GM21723 (cell line): ENCODE results near the gene ZNF581.
A peak's percentile ranks its signal among the peaks of the same experiment; 100 is the strongest.

Source experiments
- ATAC-seq: cut with Tn5 transposase; IDR thresholded peaks from one replicate; pipeline ENCODE4 v1.9.1; 2021; ENCODE audit warnings: mild to moderate bottlenecking, moderate library complexity; ENCODE audit not compliant: unreplicated experiment

Gene ZNF581

DNA sequence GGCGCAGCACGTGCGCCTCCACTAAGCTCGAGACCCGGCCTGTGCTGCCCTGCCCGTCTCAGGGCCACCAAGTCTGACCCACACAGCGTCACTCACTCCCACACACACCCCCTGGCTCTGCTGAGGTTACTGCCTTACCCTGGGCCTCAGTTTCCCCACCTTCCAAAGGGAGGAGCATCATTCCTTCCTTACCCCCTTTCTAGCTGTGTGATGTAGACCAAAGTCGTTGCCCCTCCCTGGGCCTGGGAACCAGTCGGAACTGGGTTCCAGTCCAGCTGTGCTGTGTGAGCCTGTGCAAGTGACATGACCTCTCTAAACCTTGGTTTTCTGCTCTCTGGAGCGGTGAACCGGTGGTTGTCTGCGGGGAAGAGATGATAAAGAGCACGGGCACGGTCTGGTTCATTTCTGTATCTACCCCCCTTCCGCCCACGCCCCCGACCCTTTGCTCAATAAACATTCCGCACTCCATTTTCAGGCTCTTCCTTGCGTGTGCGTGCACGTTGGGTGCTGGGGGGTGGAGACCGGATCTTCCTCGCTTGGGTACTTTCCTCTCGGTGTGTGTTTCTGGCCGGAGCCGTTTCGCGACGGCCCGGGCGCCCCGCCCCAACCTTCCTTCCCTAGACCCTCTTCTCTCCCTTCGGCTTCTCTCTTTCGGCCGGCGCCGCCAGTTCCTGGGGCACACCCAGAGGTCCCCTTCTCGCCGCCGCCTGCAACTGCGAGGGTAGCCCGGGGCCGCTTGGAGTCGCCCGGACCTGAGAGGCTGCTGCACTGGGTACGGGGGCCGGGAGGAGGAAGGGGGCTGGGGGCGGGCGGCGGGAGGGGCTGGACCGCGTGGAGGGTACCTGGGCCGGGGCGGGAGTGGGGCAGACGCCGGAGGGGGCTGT, at the start of gene ZNF581:
ZNF581 (plus strand) TSS at position 647 of the 884 bp plus-strand sequence. CDS start 923 bp downstream, outside the sequence.
- peak; percentile 38 for ATAC-seq

- no peak for ATAC-seq
These were observed 48.4 kb upstream of the ZNF581 start for GRCh38 chr19:55594996-55595545.

- no peak for ATAC-seq
These were observed 47.1 kb upstream of the ZNF581 start for GRCh38 chr19:55596304-55596703.

GRCh38 chr19:55597501-55597921, 45.9 kb upstream of the ZNF581 start:
- ATAC-seq: no peak

DNA sequence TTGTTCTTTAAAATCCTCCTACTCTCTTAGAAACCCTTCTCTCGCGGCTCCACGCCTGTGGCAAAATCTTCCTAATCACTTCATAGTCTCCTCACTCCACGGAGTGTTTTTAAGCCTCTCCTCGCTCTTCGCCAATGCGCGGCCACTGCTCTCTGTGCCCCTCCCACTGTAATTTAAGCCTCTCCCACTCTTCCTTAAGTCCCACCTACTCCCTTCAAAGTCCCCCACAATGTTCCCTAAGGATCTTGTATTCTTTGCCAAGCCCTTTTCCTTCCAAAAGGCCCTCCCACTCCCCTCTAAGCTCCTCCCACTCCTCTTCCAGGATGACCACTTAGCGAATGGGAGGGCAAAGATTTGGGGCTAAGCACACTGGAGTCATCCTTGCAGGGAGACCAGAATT, 45.4 kb upstream of the ZNF581 start:
- no peak for ATAC-seq

DNA sequence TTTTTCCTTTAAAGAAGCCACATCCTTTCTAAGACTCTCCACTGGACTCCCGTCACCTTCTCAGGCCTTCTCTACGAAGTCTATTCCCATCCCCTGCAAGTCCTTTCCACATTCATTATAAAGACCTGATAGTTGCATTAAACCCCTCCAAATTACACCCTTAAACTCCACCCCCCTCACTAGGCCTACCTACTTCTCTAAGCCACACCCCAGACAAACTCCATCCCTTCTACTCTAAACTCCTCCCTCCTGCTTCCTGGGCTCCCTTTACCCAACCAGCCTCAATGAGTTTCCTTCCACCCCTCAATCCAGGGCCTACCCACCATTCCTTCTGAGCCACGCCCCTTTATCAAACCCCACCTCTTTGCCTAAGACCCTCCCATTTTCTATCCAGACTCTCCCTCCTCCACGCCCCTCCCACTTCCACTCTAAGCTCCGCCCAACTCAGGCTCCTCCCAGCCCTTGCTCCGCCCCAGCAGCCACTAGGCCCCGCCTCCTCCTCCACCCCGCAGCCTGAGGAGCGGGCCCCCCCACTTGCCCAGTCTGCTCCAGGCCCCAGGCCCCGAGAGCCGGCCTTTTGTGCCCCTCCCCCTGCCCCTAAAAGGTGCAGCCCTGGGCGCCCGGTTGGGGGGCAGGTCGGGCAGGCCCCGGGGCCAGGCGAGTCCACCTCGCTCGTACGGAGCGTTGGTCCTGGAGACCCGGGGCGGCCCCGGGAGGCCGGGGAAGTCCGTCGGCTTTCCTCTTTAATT, 44.6 kb upstream of the ZNF581 start:
- ATAC-seq: peak; percentile 45

DNA sequence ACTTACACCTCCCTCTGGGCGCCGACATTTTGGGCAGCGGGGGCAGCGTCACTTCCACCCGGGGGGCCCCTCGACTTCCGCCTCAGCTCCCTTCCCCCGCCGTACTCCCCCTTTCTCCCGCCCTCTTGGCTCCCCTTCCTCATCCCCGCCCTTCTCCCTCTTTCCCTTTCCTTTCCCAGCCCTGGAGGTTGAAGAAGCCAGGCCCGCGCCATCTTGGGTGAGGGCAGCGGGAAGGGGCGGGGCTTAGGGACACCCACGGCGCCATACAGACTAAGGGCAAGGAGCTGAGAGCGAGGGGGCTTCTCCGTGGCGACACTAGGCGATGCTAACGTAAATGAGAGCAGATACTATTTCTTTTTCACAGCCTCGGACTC, 44.0 kb upstream of the ZNF581 start, which contains the start of gene FIZ1:
FIZ1 (minus strand) TSS at position 50 of the 374 bp plus-strand sequence. CDS start 1,652 bp downstream, outside the sequence.
- peak; percentile 52 for ATAC-seq

GRCh38 chr19:55599842-55600661, 43.4 kb upstream of the ZNF581 start, which contains the start of gene ZNF524:
Gene ZNF524 (plus strand): TSS chr19:55600288. CDS start chr19:55602113, 1,825 bp downstream.
- peak; percentile 45 for ATAC-seq

DNA sequence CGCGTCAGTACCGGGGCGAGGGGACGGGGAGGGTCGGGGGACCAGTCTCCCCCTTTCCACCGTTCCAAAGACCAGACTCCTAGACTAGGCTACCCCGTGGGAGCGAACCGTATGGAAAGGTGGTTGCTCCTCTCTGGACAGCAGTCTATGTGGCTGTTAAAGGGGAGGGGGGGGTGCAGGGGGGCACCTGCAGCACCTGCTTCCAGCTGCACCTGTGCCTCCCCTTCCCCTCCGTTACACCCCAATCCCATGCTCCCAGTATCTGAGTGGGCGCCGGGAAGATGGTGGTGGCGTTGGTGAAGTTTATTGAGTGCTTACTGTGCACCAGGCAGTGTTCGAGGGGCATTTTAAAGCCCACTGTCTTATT, 42.8 kb upstream of the ZNF581 start:
- ATAC-seq: no peak

- ATAC-seq: no peak
These were observed 42.4 kb upstream of the ZNF581 start for GRCh38 chr19:55601084-55601483.

DNA sequence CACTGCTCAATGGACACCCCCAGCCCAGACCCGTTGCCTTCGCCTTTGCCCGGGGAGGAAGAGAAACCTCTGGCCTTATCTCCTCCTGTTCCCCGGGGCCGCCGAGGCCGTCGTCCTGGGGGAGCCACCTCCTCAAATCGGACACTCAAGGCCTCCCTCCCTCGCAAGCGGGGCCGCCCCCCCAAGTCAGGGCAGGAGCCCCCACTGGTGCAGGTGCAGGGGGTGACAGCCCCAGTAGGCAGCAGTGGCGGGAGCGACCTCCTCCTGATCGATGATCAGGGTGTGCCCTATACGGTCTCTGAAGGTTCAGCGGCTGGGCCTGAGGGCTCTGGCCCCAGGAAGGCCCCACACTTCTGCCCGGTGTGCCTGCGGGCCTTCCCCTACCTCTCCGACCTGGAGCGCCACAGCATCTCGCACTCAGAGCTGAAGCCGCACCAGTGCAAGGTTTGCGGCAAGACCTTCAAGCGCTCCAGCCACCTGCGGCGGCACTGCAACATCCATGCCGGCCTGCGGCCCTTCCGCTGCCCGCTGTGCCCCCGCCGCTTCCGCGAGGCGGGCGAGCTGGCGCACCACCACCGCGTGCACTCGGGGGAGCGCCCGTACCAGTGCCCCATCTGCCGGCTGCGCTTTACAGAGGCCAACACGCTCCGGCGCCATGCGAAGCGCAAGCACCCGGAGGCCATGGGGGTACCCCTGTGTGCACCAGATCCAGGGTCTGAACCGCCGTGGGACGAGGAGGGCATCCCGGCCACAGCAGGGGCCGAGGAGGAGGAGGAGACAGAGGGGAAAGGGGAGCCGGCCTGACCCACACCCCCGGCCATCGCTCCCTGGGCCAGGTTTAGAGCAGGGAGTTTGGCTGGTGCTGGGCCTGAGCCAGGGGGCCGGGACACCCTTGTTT, 41.1 kb upstream of the ZNF581 start:
- ATAC-seq: no peak

DNA sequence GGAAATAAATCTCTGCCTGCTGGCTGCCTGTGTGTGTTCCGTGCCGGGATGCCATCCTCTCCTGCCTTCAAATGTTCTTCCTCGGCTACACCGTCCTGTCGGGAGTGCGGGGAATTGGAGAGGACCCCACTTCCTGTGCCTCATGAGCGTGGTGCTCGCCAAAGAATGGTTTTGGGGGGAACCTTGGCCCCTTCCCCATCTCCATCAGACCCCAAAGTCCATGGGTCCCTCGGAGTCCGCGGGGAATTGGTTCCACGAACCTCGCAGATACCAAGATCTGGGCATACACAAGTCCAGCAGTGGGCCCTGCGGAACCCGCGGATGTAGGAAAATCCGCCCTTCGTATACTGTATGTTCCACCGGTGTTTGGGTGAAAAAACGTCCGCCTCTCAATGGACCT, 40.3 kb upstream of the ZNF581 start:
- ATAC-seq: no peak

DNA sequence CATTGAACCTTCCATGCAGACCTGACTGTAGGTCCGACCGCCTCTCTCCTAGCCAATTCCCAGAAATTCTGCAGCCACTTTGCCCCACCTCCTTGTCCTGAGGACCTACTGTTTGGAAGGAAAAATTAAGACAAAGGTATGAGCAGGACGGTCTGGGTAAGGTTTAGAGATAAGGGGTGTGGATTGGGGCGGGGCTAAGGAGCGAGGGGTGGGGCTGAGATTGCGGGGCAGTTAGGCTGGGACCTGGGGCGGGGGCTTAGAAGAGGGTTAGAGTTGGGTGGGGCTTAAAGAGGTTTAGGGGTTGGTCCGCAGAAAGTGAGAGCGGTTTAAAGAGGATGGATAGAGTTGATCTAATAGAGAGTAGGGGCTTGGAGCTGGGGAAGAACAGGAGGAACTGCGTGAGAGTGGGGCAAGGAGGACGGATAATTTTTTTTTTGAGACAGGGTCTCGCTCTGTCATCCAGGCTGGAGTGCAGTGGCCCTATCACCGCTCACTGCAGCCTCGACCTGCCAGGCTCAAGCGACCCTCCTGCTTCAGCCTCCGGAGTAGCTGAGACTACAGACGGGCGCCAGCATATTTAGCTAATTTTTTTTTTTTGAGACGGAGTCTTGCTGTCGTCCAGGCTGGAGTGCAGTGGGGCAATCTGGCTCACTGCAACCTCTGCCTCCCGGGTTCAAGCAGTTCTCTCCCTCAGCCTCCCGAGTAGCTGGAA, 39.7 kb upstream of the ZNF581 start:
- no peak for ATAC-seq

- ATAC-seq: peak; percentile 65
These were observed 38.2 kb upstream of the ZNF581 start for GRCh38 chr19:55605207-55605636.

- peak; percentile 34 for ATAC-seq
These were observed 37.6 kb upstream of the ZNF581 start, which contains the start of gene ZNF865 for GRCh38 chr19:55605637-55606470. Gene ZNF865 (plus strand): TSS chr19:55605647. CDS start chr19:55613619, 7,972 bp downstream.

GRCh38 chr19:55606471-55606787, 37.0 kb upstream of the ZNF581 start:
- no peak for ATAC-seq

DNA sequence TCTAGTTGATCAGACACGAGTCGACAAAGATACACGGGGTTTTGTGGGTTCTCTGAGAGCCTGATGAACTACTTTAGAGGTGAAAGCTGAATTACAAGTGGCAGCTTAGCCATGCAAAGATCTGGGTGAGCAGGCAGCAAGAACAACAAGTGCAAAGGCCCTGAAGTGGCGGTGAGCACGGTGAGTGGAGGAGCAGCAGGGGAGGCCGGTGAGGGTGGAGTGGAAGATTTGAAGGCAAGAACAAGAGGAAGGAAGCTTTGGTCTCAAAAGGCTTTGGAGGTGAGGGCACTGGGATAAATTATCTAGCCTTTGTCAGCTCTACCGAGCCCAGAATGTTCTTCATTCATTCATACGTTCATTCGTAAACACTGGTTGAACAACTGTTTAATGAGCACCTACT, 36.6 kb upstream of the ZNF581 start:
- ATAC-seq: no peak

- no peak for ATAC-seq
These were observed 34.1 kb upstream of the ZNF581 start for GRCh38 chr19:55609326-55609725.
